GM18909 (cell line): ENCODE data around the gene CCL19.
"Not testable (repeated sequence)": the region's sequence is repeated elsewhere in the genome, so short reads cannot be mapped to it uniquely, and the experiment has no call there.

Experiments
- ATAC-seq: cut with Tn5 transposase; IDR thresholded peaks from one replicate; pipeline ENCODE4 v1.9.1; 2021; ENCODE audit warnings: mild to moderate bottlenecking; ENCODE audit not compliant: unreplicated experiment, poor library complexity

CCL19 gene

DNA sequence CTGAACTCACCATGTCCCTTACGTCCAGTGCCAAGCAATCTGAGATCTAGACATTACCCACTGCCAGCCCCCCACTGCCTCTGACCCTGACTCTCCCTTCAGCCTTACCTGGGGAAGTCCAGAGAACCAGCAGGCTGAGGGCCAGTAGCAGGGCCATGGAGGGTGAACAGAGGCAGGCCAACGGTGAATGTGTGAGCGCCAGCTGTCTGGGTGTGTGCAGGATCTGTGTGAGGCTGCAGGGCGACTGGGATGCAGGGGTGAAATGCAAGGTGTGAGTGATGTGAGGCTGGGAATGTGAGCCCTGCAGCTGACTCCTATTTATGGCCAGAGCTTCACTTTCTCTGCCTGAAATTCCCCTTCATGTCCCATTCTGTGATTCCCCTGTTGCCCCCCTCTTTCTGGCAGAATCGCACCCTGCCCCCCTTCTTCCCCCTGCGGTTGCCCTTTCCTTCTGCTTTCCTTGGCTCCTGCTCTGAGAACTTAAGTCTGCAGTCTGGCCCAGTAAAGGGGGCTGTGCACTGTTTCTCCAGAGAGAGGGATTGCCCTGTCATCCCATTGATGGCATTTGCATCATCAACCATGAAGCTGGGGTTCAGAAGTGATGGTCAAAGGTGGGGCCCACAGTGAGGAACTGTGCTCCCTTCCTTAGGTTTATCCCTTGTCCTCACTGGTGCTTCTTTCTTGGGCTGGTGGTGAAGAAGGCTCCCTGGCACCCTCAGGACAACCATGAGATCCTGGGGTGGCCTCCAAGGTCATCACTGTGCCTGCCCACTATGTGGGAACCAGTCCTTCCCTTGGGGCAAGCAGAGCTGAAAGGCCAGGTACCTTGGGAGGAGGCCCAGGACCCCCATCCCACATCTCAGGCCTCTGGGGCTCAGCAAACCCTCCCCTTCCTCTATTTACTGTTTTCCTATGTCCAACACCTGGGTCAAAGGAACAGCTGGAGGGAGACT is at the start of gene CCL19:
CCL19 (minus strand) TSS at position 294 of the 953 bp plus-strand sequence; CDS start at position 157, 137 bp downstream.
- no peak for ATAC-seq

DNA sequence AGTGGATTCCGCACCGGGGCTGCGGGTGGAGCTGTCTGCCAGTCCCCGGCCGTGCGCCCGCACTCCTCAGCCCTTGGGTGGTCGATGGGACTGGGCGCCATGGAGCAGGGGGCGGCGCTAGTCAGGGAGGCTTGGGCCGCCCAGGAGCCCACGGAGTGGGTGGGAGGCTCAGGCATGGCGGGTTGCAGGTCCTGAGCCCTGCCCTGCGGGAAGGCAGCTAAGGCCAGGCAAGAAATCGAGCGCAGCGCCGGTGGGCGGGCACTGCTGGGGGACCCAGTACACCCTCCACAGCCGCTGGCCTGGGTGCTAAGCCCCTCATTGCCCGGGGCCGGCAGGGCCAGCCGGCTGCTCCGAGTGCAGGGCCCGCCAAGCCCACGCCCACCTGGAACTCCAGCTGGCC is 49.1 kb upstream of the CCL19 start:
- not testable (repeated sequence) for ATAC-seq

DNA sequence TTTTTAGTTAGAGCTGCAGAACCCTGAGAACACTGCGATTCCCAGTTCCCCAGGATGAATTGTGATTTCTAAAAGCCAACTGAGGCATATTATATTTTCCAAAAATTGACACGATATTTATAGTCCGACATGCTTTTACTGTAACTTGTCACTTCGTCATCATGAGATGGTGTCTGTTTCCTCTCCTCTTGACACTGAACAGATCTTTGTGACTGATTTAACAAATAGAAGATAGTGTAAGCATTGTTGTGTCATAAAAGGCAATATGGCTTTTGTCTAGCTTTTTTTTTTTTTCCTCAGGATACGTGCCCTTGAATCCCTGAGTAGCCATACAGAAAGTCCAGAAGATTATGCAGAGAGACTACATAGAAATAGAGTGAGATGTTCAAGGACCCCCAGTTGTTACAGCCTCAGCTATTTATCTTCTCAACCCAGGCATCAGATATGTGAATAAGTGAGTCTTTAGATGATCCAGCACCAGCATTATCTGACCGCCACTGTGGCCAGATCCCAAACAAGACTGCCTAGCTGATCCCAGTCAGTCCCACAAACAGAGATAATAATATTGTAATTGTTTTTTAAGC is 46.7 kb upstream of the CCL19 start:
- no peak for ATAC-seq

DNA sequence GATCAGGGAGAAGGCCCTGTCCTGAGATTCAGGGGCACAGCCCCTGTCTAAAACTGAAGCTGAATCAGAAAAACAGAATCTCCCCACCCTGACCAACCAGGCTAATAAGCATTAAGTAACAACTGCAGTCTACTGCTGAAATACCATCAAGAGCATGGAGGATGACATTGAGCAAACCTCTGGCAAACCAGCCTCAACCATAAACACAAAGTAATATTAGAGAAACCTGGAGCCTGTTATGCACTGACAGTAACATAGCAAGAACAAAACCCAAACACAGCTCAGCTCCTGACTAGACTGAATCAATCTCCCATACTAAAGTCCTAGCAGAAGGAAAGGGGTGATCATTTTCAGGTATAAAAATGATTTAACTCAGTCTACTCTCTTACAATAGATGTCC is 43.6 kb upstream of the CCL19 start:
- ATAC-seq, result no peak

DNA sequence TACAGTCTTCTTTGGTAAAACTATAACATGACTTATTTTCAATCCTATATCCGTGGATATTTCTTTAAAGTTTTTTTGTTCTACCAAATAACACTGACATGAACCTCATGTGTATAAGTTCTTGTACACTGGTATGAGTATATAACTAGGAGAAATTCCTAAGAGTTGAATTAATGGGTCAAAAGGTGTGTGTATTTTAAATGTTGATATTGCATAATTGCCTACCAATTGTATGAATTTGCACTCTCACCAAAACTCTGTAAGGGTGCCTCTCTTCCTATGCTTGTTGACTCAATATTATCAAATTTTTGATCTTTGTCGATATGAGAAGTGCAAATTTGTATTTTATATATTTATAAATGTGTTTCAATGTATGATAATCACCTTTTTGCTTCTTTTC is 41.8 kb upstream of the CCL19 start:
- no peak for ATAC-seq

DNA sequence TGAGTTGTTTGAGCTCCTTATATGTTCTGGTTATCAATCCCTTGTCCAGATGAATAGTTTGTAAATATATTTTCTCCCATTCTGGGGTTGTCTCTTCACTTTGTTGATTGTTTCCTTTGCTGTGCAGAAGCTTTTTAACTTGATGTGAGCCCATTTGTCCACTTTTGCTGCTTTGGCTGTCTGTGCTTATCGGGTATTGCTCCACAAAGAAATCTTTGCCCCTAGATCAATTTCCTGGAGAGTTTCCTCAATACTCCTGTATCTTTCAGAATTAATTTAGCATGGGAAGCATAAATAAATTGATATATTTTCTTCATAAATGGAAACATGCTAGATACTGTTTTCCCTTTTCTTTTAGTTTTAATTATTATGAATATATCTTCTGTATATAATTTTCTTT is 41.4 kb upstream of the CCL19 start:
- ATAC-seq, result no peak

DNA sequence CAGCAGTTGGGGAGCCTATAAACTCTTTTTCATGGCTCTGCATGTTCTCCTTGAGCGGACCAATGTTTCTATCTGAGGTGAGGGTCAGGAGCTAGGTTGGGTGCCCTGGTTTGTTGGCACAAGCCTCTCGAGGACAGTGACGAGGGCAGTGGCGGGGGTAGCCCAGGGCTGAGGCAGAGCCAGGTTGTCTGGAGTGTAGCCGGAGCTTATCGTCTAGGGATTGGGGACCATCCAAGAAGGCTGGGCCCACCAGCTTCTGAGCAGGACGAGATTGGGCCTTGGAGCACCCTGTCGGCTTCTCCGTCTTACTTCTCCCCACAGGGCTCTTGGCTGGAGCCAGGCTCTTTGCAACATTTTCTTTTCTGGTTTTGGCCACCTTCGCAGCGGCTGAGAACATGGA is 32.1 kb upstream of the CCL19 start:
- no peak for ATAC-seq

DNA sequence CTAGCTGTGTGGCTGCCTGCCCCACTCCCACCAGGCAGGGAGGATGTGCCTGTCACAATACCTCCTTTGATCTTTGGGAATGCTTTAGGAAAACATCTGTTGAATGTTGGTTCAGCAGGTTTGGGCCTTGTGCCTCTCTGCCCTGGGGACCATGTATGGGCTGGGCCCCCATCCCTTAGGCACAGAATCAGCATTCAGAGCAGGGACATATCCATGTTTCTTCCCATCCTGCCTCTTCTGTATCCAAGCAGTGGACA is 28.6 kb upstream of the CCL19 start:
- not testable (repeated sequence) for ATAC-seq

DNA sequence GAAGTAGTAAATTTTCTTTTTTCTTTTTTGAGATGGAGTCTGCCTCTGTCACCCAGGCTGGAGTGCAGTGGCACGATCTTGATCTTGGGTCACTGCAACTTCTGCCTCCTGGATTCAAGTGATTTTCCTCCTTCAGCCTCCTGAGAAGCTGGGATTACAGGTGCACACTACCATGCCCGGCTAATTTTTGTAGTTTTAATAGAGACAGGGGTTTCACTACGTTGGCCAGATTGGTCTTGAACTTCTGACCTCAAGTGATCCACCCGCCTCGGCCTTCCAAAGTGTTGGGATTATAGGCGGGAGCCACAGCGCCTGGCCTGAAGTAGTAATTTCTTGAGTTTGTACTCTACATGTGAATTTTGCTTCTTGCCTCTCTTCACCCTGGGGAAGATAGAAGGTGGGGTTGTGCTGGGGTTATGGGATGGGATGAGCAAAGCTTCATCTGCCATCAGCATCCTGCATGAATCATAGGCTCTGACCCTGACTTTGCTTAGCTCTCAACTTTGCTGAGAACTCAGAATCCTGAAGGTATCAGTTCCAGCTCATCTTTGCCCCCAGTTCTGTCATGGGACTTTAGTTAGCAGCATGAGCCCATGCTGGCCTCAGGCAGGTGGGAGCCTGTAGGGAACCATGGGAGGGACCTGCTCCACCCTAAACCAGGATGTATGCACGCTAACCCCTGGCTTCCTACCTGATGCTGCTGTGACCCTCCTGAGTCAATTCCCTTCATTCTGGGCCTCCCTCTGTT is 28.1 kb upstream of the CCL19 start:
- no peak for ATAC-seq

DNA sequence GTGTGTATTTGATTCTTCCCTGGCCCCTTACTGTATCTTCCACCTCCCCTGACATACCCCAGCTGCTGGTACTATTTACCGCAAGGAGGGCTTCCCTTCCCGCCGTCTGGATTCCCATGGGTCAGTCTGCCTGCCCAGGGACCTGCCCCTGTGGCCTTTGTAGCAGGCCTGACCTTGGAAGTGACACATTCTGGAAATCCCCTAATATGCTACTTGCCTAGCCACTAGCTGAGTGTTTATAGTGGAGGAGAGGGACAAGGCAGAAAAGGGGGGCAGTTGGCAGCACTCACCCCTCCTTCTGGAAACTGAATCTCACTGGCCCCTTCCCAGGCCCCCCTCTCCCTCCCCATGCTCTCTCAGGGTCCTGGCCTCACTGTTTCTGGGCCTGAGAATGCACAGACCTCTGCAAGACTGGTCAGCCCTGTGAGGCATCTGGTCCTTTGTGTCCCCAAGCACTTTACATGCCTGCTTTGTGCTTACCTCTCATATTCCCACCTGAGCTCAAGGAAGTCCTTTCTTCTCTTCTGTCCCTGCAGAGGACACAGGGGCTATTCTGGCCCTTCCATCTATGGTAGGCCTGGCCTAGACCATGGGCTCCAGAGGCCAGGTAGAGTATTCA is 27.0 kb upstream of the CCL19 start:
- ATAC-seq, result no peak

DNA sequence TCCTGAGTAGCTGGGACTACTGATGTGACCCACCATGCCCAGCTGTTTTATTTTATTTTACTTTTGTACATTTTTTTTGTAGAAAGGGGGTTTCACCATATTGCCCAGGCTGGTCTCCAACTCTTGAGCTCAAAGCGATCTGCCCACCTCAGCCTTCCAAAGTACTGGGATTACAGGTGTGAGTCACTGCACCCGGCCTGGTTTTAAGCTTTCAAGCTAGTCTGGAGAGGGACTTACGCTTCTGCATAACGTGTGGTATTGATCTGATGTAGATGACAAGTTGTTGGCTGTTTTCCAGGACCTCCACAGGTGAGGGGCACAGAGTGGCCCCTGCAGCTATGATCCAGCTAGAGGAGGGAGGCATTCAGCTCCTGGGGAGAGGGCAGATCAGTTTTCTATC is 25.6 kb upstream of the CCL19 start:
- ATAC-seq, result no peak

DNA sequence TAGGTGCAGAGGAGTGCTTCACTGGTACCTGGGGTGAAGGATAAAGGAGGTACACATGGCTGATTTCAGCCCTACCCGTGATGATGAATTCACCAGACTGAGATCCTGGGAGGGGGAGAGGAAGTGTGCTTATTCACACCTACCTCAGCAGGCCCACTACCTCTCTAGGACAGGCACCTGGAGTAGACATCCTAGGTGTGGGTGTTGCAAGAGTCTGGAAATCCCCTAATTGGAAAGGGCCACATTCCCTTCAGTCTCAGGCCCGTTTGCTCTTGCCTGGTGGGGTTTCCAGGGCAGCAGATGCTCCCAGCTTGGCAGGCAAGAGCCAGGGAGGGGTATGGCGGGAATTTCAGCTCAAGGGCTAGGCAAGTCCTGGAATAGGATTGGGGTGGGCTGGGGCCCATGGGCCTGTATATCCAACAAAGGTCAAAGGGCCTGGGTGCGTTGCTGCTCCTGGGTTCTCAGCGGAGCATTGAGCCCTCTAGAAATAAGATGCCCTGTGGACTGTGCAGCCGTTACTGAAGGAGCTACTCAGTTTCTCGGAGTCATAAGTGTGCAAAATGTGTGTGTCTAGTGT is 24.7 kb upstream of the CCL19 start:
- no peak for ATAC-seq

DNA sequence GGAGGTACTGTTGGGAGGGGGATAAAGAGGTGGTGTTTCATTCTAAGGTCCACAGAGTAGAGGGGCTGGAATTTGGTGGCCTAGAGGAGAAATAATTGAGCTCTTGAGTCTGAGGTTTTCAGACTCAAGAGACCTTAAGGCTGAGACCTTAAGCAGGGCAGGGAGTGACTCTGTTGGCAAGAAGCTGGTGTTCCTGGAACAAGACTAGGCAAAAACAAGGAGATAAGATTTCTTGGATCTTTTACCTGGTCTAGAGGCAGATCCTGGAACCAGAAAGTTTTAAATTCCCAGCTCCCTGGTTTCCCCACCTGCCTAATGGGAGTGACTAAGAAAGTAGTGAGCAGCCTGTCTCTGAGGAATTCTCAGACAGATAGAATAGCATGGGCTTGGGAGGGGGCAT is 22.9 kb upstream of the CCL19 start:
- no peak for ATAC-seq

DNA sequence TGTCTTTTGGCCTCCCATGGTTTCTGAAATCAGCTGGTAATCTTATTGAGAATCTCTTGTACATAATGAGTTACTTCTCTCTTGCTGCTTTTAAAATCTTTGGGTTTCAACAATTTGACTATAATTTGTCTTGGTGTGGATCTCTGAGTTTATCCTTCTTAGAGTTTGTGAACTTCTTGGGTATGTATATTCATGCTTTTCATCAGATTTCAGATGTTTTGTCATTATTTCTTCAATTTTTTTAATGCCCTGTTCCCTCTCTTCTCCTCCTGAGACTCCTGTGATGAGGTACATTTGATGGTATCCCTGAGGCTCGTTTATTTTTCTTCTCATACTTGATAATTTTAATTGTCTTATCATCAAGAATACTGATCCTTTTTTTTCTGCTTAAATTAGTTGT is 21.1 kb upstream of the CCL19 start:
- ATAC-seq, result no peak

DNA sequence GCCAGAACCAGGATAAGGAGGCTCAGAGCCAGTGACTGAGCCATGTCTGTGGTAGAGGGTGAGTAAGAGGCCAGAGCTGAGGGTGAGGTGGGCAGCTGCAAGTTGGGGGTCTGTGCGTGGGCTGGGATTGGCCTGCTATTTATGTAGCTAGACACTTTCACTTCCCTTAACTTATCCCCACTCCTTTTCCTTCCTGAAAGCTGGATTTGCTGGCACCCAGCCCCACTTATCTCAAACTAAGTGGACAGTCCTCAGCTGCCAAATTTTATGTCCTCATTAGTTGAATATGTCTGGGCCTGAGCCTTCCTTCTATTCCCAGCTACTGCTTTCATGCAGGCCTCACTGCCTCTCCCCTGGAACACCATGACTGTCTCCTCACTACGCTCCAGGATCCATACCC is 18.9 kb upstream of the CCL19 start, which contains the start of gene CCL21:
CCL21 (minus strand) TSS at position 114 of the 400 bp plus-strand sequence; CDS start at position 44, 70 bp downstream.
- no peak for ATAC-seq

DNA sequence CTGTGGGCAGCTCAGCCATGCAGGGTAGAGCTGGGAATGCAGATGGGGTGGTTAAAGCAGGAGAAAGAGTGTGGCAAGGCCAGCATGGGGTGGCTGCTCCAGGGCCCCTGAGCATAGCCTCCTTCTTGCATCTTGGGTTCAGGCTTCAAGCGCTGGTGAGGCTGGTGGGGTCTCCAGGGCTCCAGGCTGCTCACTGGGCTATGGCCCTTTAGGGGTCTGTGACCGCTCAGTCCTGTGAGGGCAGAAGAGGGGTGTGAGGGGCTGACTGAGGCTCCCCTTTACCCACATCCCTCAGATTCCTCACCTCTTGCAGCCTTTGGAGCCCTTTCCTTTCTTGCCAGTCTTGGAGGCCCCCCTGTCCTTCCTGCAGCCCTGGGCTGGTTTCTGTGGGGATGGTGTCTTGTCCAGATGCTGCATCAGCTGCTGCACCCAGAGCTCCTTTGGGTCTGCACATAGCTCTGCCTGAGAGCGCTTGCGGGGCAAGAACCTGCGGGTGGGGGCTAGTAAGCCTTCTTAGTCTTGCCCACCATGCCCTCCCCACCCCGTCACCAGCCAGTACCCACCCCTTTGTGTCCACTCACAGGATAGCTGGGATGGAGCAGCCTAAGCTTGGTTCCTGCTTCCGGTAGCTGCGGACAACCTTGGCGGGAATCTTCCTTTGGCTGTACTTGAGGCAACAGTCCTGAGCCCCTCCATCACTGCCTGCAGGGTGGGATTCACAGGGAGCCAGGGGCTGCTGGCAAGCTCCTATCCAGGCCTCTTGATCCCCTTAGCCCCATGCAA is 18.3 kb upstream of the CCL19 start:
- no peak for ATAC-seq

DNA sequence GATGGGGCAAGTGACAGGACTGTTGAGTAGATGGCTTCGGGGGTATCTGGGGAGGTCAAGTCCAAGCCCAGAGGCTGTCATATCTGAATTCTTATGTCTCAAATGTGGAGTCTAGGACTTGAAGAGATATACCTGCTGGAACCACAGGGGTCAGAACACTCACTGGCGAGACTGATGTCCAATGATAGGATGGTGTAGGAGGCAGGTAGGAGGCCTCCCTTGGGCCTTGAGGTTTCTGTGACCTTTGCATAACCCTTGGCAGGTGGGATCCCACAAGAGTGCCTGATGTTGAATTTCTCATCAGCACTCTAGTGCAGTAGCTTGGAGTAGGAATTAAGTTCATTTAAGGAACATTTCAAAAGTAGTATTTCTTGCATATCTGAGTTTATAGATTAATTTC is 16.1 kb upstream of the CCL19 start:
- no peak for ATAC-seq

DNA sequence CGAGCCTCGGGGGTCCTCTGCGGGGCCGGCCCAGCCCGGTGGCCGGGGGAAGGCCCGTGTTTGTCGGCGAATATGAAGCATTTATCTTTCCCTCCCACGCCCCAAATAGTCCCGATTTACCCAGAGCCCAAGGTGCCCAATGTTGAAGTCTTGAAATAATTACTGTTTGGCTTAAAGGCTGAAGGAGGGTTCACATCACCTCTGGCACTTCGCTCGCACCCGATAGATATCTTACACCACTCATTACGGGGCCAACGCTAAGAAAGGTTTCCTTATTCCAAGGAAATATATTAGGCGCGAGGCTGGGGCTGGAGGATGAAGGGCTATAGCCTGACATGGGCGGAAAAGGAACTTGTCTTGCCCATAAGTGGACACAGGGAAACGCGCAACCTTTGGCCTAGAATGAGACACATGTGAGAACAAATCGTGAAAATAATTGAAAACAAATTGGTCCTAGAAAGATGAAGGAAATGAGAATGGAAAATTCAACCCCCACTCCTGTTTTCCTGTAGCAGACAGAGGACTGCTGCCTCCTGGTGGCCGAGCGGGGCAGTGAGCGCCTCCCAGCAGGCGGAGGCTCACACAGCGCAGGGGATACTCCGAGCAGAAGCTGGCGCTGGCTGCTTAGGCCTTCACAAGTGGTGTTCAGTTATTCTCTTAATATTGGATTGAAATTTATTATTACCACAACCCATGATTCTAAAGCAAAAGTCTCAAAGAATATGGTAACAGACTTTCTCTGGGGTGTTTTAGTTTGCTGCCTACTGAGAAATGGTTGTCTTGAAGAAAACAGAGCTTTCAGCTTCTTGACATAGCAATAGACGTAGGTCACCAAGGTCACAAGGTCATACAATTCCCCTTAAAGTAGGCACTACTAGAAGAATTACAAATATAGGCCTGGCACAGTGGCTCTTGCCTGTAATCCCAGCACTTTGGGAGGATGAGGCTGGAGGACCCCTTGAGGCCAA is 11.0 kb upstream of the CCL19 start:
- ATAC-seq, result peak; percentile 78
